HG03432 (cell line): Measurements from ENCODE around the gene LENG8.

Experiments used
- ATAC-seq: cut with Tn5 transposase; IDR thresholded peaks from one replicate; pipeline ENCODE4 v1.9.1; 2021; ENCODE audit warnings: mild to moderate bottlenecking, moderate library complexity; ENCODE audit not compliant: unreplicated experiment

LENG8 gene

DNA sequence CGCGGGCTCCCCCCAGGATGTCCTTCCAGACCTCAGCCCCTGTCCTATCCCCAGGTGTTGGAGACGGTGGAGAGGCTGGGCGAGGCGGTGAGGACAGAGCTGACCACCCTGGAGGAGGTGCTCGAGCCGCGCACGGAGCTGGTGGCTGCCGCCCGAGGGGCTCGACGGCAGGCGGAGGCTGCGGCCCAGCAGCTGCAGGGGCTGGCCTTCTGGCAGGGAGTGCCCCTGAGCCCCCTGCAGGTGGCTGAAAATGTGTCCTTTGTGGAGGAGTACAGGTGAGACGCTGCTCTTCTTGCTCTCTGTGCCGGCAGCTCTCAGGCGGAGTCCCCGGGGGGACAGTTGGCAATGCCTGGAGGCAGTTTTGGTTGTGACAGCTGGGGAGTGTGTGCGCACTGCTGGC is 26.9 kb upstream of the LENG8 start:
- ATAC-seq, result no peak

DNA sequence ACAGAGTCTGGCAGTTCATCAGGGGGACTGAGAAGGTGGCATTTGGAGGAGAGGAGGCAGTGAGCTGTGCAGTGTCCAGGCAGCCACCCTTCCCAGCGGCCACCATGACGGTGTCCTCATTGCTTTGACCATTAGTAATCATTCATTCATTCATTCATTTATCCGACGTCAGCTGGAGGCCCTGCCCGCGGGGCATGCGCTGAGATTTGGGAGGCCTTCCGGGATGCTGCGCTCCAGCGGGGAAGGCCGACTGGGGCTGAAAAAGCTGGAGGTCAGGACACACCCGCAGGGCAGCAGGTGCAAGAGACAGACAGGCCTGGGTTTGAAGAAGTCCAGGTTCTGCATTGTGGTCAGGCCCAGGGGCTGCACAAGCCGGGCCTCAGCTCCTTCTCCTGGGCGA is 24.8 kb upstream of the LENG8 start:
- no peak for ATAC-seq

DNA sequence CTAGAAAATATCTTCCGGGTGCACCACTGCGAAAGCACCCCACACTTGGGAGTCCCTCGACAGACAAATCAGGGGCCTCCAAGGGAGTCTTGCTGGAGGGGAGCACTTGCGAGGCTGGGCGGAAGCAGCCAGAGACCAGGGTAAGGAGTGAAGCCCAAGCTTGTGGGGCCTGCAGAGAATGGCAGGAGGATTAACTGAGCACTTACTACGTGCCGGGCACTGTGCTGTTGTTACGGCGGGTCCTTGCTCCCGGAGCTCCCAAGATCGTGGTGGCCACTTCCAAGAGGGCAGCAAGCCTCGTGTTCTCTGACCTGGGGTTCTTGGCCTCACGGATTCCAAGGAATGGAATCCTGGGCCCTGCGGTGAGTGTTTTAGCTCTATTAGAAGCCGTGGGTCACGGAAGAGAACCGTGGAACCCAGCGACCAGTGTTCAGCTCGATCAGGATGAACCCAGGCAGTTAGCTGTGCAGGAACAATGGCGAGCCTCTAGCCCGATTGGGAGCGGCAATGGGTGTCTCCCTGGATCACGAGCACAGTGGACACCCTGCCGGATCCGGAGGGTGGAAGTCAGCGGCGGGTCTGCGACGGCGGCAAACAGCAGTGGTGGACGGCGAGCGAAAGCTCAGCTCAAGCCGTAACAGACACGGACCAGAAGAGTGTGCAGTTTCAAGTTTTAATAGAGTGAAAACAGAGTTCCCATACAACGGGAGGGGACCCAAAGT is 24.2 kb upstream of the LENG8 start:
- no peak for ATAC-seq

GRCh38 chr19:54425382-54425723 is 23.6 kb upstream of the LENG8 start:
- no peak for ATAC-seq

GRCh38 chr19:54426291-54426931 is 22.6 kb upstream of the LENG8 start:
- no peak for ATAC-seq

DNA sequence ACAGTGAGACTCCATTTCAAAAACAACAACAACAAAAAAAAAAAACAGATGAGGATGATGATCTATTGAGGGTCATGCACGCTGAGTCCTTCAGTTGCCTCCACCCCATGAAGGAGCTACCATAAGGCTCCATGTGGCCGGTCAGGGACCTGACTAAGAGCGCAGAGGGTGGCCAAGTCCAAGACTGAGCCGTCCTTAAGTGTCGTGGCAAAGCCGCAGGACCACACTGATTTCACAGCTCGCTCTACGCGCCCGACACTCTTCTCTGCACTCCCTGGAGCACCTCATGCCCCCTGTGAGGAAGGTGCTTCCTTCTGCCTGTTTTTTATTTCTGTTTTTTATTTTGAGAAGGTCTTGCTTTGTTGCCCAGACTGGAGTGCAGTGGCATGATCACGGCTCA is 21.4 kb upstream of the LENG8 start:
- ATAC-seq, result no peak

GRCh38 chr19:54428323-54429175 is 20.4 kb upstream of the LENG8 start:
- no peak for ATAC-seq

DNA sequence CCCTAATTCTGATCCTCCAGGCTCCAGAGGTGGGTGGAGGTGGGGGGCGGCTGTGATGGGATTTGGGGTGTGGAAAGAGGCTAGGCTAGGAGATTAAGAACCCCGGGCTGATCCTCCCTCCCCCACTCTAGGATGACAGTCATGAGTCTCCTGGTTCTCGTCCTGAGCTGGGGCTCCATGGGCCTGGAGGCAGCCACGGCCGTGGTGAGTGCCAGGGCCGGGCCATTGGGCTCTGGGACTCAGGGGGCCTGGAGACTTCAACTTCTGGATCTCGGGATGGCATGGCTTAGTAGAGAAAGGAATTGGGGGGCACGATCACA is 19.9 kb upstream of the LENG8 start:
- no peak for ATAC-seq

DNA sequence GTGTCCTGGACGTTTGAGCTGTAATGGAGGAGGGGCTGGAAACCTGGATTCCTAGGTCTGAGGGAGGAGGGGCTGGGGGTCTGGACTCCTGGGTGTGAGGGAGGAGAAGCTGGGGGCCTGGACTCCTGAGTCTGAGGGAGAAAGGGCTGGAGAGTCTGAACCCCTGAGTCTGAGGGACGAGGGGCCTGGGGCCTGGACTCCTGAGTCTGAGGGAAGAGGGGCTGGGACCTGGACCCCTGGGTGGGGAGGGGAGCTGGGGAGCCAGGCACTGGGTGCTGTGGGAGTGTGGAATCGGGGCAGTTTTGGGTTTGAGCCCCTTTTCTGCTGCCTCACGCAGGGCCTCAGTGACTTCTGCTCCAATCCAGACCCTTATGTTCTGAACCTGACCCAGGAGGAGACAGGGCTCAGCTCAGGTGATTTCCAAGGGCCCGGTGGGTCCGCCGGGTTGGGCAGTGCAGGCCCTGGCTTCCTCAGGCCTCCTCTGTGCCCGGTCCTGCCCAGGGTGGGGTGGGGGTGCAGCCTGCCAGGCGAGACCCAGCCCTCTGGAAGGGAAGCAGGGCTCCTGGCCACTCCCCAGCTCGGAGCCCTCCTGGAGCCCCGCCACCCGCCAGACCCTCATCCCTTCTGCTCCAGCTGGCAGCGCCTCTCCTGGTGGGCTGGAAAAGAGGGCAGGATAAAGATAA is 19.3 kb upstream of the LENG8 start:
- ATAC-seq, result no peak

GRCh38 chr19:54430306-54431254 is 18.4 kb upstream of the LENG8 start:
- ATAC-seq, result no peak

DNA sequence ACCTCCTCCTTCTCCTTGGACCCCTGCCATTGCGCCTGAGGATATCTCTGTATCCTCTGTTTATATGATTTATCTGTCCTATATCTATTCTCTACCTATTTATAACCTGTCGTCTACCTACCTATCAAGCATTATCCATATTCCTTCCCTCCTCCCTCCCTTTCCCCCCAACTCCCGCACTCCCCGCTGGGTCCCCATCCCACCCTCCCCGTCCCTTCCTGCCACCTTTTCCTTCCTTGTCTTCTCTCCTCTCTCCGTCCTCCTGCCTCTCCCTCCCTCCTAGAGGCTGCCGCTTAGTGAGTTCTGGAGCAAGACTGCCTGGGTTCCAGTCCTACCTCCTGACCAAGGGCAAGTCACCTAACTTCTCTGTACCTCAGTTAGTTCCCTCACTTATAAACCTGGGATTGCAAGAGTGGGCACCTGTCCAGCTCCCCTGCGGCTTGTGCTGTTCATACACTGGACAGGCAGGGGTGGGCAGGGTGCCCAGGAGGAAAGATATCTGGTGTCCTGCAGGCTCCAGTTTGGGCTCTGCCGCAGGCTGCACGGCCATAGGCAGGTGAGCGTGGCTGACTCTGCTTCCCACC is 17.7 kb upstream of the LENG8 start:
- no peak for ATAC-seq

DNA sequence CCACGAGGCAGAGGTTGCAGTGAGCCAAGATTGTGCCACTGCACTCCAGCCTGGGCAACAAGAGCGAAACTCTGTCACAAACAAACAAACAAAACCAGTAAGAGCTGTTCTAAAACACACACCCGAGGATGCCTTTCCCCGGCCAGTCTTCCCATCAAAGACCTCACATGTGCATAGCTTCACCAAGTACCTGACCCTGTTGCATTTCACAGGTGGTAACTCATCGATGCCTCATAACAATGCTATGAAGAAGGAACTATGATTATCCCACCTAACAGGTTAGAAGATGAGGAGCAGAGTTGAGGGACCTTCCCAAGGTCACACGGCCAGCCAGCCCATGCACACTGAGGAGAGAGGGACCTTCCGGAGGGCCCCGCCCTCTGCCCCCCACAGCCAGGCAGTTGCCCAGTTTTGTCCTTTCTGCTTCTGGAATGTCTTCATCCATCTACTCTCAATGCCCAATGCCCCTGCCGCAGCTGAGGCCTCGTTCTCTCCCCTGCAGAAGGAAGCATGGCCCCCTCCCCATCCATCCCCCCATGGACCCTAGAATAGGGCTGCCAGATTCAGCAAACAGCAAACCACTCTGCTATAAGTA is 16.8 kb upstream of the LENG8 start:
- ATAC-seq, result no peak

DNA sequence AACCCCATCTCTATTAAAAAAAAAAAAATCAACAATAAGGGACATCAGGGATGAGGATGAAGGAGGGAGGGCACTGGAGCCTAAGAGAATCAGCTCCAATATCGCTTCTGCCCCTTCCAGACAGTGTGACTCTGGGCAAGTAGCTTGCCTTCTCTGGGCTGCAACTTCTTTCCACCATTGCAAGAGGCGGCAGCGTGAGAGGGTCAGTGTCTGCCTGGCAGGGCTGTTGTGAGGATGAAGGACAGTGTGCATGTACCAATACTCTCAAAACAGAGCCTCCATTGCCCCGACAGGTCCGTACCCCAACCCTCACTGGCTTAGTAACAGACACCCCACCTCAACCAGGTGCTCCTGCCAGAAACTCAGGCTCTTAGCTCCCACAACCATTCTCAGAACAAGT is 15.3 kb upstream of the LENG8 start:
- no peak for ATAC-seq

DNA sequence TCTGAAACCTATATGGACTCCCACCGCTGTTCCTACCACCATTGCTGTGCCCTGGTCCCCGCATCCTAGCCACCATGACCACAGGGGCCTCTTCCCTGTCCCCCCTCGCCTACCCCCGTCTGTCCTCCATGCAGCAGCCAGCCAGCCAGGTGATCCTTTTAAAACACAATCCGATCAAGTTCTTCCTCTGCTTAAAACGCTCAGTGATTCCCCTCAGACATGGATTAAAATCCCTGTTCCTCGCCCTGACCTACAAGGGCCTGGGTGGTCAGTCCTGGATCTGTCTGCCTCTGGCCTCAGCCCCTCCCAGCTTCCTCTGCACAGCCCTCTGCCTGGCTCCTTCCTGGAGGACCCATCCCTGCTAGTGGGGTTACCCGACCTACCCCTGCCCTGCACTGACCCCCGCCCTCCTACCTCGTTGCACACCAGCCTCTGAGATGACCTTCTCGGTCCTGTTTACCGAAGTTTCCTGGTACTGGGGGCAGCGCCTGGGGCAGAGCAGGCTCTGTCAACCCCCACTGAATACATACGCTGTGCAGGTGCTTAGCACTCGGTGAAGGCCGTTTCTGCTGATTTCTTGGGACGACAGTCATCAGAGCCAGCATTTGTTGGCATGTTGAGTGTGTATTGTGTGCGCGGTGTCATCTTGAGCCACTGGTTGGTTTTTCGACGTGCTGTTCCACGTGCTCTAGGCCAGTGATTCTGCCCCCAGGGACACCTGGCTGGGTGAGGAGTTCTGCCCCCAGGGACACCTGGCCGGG is 14.7 kb upstream of the LENG8 start:
- no peak for ATAC-seq

DNA sequence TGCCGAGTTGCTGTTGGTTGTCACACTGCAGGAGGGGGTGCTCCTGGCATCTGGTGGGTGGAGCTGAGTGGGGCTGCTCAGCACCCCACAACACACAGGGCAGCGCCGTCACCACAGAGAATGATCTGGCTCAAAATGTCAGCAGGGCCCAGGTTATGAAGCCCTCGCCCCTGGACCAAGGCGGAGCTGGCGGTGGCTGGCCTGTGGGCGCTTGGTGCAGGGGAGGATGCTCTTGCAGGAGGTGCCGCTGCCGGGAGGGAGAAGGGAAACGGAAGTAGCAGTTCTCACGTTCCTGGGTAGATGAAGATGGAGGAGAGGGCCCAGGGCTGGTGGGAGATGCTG is 14.2 kb upstream of the LENG8 start:
- ATAC-seq, result no peak

- ATAC-seq, result no peak
Measured at GRCh38 chr19:54435551-54436016, 13.4 kb upstream of the LENG8 start.

DNA sequence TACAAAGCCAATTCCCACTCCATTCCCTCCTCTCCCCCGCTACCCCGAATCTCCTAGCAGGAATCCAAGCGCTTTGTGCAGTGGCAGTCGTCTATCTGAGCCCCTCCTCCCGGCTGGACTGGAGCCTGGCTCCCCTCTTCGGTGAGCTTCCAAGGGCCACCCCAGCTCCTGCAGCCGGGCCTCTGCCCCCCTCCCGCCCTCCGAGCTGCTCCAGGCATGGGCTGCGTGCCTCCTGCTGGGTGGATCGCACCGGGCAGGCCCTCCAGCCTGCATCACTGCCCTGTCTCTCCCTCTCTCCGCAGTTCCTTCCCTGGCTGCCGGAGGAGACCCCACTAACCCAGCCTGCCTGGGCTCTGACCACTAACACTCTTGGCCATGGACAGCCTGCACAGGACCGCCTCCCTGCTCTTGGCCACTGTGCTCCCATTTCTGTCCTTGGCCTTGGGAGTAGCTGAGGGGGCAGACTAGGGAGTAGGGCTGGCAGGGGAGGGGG is 12.9 kb upstream of the LENG8 start:
- no peak for ATAC-seq

GRCh38 chr19:54436628-54437252 is 12.3 kb upstream of the LENG8 start:
- no peak for ATAC-seq
